Right renal pelvis (tissue), 4 donors: ENCODE data around the gene BIRC6. TPM values are rescaled to one million over a fixed set of nuclear protein-coding genes. Genes with fewer than 3 reads are reported as not detected.

Experiments
- DNase-seq, 4 donors: peaks; one replicate each; pipeline ENCODE4 v3.0.0-alpha.2; 2013; ENCODE audit warnings: low read depth in 4 of 4, low spot score in 3 of 4, missing footprints in 1 of 4
- polyA plus RNA-seq, 4 donors: library from polyadenylated mRNA; unstranded; fragments of 120-200 nt; gene quantifications; one replicate each; pipeline ENCODE4 v1.2.1, GENCODE V29; 2013; ENCODE audit not compliant: insufficient read length in 4 of 4

Gene BIRC6
- polyA plus RNA-seq, 4 donors: 64.9 to 75.9 (median 71.1) TPM

DNA sequence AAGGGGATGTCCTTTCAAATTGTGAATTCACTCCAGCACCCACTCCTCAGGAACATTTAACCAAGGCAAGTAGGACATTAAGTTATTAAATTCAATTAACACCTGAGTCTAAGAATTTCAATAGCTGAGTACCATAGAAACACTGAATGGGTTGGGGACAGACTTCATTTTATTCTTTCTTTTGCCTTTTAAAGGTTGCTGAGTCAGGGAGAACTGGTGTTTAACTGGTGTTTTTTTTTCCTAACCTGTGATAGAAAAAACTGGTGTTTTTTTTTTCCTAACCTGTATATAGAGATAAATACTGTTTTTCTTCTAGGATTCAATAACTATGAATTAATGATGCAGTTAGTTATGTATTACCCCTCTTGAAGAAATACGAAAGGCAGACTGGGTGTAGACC lies 309.9 kb downstream of the BIRC6 start:
- DNase-seq: no peak

DNA sequence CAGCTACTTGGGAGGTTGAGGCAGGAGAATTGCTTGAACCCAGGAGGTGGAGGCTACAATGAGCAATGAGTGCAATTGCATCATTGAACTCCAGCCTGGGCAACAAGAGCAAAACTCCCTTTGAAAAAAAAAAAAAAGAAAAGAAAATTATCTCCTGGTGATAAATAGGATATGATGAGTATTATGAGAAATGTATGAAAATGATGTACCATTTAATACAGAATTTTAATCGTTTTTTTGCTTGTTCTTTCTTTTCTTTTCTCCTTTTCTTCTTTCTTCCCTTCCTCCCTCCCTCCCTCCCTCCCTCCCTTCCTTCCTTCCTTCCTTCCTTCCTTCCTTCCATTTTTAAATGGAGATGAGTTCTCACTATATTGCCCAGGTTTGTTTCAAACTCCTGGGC lies 311.4 kb downstream of the BIRC6 start:
- no peak for DNase-seq

Other genes starting within 250 kb of the BIRC6 start
- gene SLC30A6, start 191.2 kb upstream of the BIRC6 start, polyA plus RNA-seq: 10 to 100 TPM; 26.0 to 35.7 (median 33.1) TPM
- gene NLRC4, start 92.1 kb upstream of the BIRC6 start, polyA plus RNA-seq: 1 to 10 TPM in 1 of 4 donors, under 1 TPM in 3; 0.80 to 1.3 (median 0.89) TPM
- 10 to 100 TPM; 70.0 to 83.3 (median 75.8) TPM for gene YIPF4, start 79.1 kb upstream of the BIRC6 start, polyA plus RNA-seq